HepG2 (cell line): Measurements from ENCODE around the gene SCN8A. TPM values are rescaled to one million over a fixed set of nuclear protein-coding genes. Genes with fewer than 3 reads are reported as not detected.

ENCODE experiments used
- CCDC6 ChIP-seq: sonication (generic); formaldehyde crosslinking; IDR thresholded peaks from 2 replicates; pipeline ENCODE4 v1.8.1; 2022; ENCODE audit warnings: mild to moderate bottlenecking, missing genetic modification reagents, moderate library complexity
- CENPX ChIP-seq: sonication (generic); formaldehyde crosslinking; IDR thresholded peaks from 2 replicates; pipeline ENCODE4 v1.9.0; 2021; ENCODE audit warnings: mild to moderate bottlenecking, missing genetic modification reagents, moderate library complexity
- EHMT2 ChIP-seq: fragments of 200-600 bp; sonication (generic); IDR thresholded peaks from 2 replicates; pipeline ENCODE4 v1.7.0; 2017; ENCODE audit warnings: antibody characterized with exemption, low read depth, low read length, borderline replicate concordance
- ELF3 ChIP-seq: IDR thresholded peaks from 2 replicates; pipeline ENCODE4 v1.6.1; 2016; ENCODE audit warnings: missing genetic modification reagents, missing compliant biosample characterization
- HMG20B ChIP-seq: conservative IDR thresholded peaks from 2 replicates; pipeline ENCODE4 v1.6.1; 2016; ENCODE audit warnings: missing genetic modification reagents, missing compliant biosample characterization
- IRX3 ChIP-seq: sonication (generic); formaldehyde crosslinking; IDR thresholded peaks from 2 replicates; pipeline ENCODE4 v1.8.1; 2023; ENCODE audit warnings: mild to moderate bottlenecking, low read depth, missing genetic modification reagents, borderline replicate concordance
- KDM6A ChIP-seq: IDR thresholded peaks from 2 replicates; pipeline ENCODE4 v1.6.1; 2016; ENCODE audit warnings: low read depth
- KLF16 ChIP-seq, 2 experiments: sonication (generic) in 1 of 2; formaldehyde crosslinking in 1 of 2; IDR thresholded peaks; 2 replicates each; pipeline versions ENCODE4 v1.6.1 to v1.8.0; 2016 to 2023; ENCODE audit warnings: missing genetic modification reagents in 2 of 2, missing compliant biosample characterization in 1 of 2
- KLF6 ChIP-seq: IDR thresholded peaks from 2 replicates; pipeline ENCODE4 v1.8.0; 2016; ENCODE audit warnings: missing biosample characterization, missing genetic modification reagents
- NR2F1 ChIP-seq, 2 experiments: fragments of 450-650 bp in 1 of 2; formaldehyde crosslinking in 1 of 2; IDR thresholded peaks; 2 replicates each; pipeline versions ENCODE4 v1.5.0 to v1.6.1; 2016 to 2020; ENCODE audit warnings: mild to moderate bottlenecking in 1 of 2, missing compliant biosample characterization in 1 of 2, missing genetic modification reagents in 1 of 2, moderate library complexity in 1 of 2
- PBX3 ChIP-seq: sonication (generic); formaldehyde crosslinking; IDR thresholded peaks from 2 replicates; pipeline ENCODE4 v1.8.1; 2023; ENCODE audit warnings: missing genetic modification reagents, inconsistent platforms, borderline replicate concordance
- PRMT3 ChIP-seq: sonication (generic); formaldehyde crosslinking; IDR thresholded peaks from 2 replicates; pipeline ENCODE4 v1.8.1; 2022; ENCODE audit warnings: low read depth, mild to moderate bottlenecking, moderate library complexity, missing genetic modification reagents, borderline replicate concordance
- RFX3 ChIP-seq: IDR thresholded peaks from 2 replicates; pipeline ENCODE4 v1.6.1; 2016; ENCODE audit warnings: missing biosample characterization, missing genetic modification reagents
- SALL1 ChIP-seq: sonication (generic); formaldehyde crosslinking; IDR thresholded peaks from 2 replicates; pipeline ENCODE4 v1.8.0; 2022; ENCODE audit warnings: mild to moderate bottlenecking, missing genetic modification reagents
- SIN3A ChIP-seq: IDR thresholded peaks from 2 replicates; pipeline ENCODE4 v1.6.1; 2011; ENCODE audit warnings: low read depth, mild to moderate bottlenecking, control low read depth, low read length, borderline replicate concordance
- SP1 ChIP-seq, 2 experiments: fragments of 450-650 bp in 1 of 2; sonication (generic) in 1 of 2; formaldehyde crosslinking in 1 of 2; IDR thresholded peaks; 2 replicates each; pipeline versions ENCODE4 v1.4.0 to v1.6.1; 2016 to 2020; ENCODE audit warnings: missing genetic modification reagents in 1 of 2
- ZFP90 ChIP-seq: sonication (generic); formaldehyde crosslinking; IDR thresholded peaks from 2 replicates; pipeline ENCODE4 v1.8.0; 2022; ENCODE audit warnings: missing genetic modification reagents, mild to moderate bottlenecking, inconsistent platforms, borderline replicate concordance
- ZNF12 ChIP-seq: sonication (generic); formaldehyde crosslinking; IDR thresholded peaks from 2 replicates; pipeline ENCODE4 v1.5.0; 2020; ENCODE audit warnings: missing genetic modification reagents
- ZNF563 ChIP-seq: sonication (generic); formaldehyde crosslinking; IDR thresholded peaks from 2 replicates; pipeline ENCODE4 v1.8.0; 2022; ENCODE audit warnings: mild to moderate bottlenecking, moderate library complexity, missing genetic modification reagents
- ZNF788 ChIP-seq: sonication (generic); formaldehyde crosslinking; IDR thresholded peaks from 2 replicates; pipeline ENCODE4 v1.5.0; 2020; ENCODE audit warnings: mild to moderate bottlenecking, missing genetic modification reagents, borderline replicate concordance
- ZNF883 ChIP-seq: sonication (generic); formaldehyde crosslinking; IDR thresholded peaks from 2 replicates; pipeline ENCODE4 v1.5.1; 2020; ENCODE audit warnings: mild to moderate bottlenecking, missing genetic modification reagents; ENCODE audit errors: not compliant biosample characterization
- polyA plus RNA-seq, 8 experiments: library from polyadenylated mRNA; depleted of rRNA in 3 of 8; stranded (reverse) in 7 of 8; unstranded in 1 of 8; fragments of >200 nt; fragmentation: Illumina TruSeq in 4 of 8; extraction: Trizol in 4 of 8; gene quantifications; 2 replicates each; pipeline versions ENCODE4 v1.2.1 to v1.2.3, GENCODE V29; 2011 to 2016; ENCODE audit warnings: low read depth in 4 of 8, missing spikeins in 1 of 8, mixed read lengths in 1 of 8; ENCODE audit not compliant: insufficient read depth in 1 of 8
- total RNA-seq, 5 experiments: library from RNA; depleted of rRNA; stranded (reverse); fragments of >200 nt; fragmentation: Illumina TruSeq; extraction: Trizol; gene quantifications; 2 replicates each; pipeline ENCODE4 v1.2.3, GENCODE V29; 2016; ENCODE audit warnings: low read depth in 1 of 5
- TF ChIP-seq, protein P1 (sequence below): sonication (generic); formaldehyde crosslinking; IDR thresholded peaks from 2 replicates; pipeline ENCODE4 v1.8.1; 2023; ENCODE audit warnings: mild to moderate bottlenecking, missing genetic modification reagents
- TF ChIP-seq, protein P2 (sequence below): sonication (generic); formaldehyde crosslinking; IDR thresholded peaks from 2 replicates; pipeline ENCODE4 v1.8.1; 2023; ENCODE audit warnings: missing genetic modification reagents, mild to moderate bottlenecking, borderline replicate concordance
- TF ChIP-seq, protein P3 (sequence below): sonication (generic); formaldehyde crosslinking; IDR thresholded peaks from 2 replicates; pipeline ENCODE4 v1.4.0; 2020; ENCODE audit warnings: missing genetic modification reagents

SCN8A gene
- total and polyA plus RNA-seq, 2 of the 13 experiments (the other 11 are each of a cell fraction or from before 2014, with no cell fraction given) = 0.57 to 1.4 TPM

DNA sequence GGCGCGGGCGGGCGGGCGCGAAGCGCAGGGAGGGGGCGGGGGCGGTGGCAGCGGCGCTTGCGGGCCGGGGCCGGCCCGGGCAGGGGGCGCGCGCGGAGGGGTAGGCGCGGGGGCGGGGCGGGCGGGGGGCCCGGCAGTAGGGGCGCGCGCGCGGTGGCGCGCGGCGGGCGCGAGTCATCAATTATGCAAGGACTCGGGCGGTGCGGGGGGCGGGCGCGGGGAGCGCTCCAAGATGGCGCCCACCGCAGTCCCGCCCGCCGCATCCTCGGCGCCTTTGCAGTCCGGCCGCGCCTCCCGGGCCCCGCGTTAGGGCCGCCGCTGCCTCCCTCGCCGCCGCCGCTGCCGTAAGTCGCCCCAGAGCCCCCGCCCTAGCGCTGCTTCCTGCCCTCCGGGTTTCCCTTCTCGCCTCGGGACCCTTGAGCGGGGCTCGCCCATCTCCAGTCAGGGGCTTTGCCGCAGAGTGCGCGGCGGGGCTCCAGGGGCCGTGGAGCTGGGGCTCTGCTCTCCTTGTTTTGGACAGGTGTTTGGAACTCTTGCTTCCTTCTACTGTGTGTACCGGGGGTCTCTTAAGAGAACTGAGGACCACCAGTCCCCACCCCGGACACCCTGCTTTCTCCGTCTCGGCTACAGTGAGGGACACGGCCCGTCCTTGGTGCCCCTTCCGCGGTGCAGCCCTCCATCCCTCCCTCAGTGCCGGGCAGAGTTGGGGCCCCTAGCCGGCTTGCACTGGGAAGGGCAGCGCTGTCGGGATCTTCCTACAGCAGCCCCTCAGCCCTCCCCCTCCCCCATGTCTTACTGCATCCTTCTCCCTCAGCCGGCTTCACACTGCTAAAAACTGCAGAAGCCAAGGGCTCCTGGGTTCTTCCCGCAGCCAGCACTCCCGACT, at the start of gene SCN8A (continued):
- TF ChIP-seq SP1 (IDR thresholded peaks at IDR 0.05) (no peak), SP1 (CRISPR knock-in tag; IDR thresholded peaks at IDR 0.05) (no peak), HMG20B (CRISPR knock-in tag) (no peak), ZNF563 (CRISPR knock-in tag) (0 out of 2 replicates have a peak, but pooled peaks have one; percentile 33), ELF3 (CRISPR knock-in tag) (no peak), KDM6A (CRISPR knock-in tag) (no peak), CENPX (CRISPR knock-in tag) (no peak), ZNF883 (peak; percentile 45), PBX3 (no peak), RFX3 (no peak), NR2F1 (CRISPR knock-in tag; IDR thresholded peaks at IDR 0.05) (no peak), IRX3 (CRISPR knock-in tag) (no peak), SIN3A (no peak), SALL1 (no peak), ZNF788 (CRISPR knock-in tag) (no peak), EHMT2 (no peak), CCDC6 (CRISPR knock-in tag) (no peak), KLF16 (CRISPR knock-in tag; IDR thresholded peaks at IDR 0.05) (no peak), KLF6 (no peak), ZNF12 (no peak), ZFP90 (CRISPR knock-in tag) (no peak), PRMT3 (CRISPR knock-in tag) (no peak)
- TF ChIP-seq, protein P1, sequence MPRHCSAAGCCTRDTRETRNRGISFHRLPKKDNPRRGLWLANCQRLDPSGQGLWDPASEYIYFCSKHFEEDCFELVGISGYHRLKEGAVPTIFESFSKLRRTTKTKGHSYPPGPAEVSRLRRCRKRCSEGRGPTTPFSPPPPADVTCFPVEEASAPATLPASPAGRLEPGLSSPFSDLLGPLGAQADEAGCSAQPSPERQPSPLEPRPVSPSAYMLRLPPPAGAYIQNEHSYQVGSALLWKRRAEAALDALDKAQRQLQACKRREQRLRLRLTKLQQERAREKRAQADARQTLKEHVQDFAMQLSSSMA (CRISPR knock-in tag) = no peak
- TF ChIP-seq, protein P2, sequence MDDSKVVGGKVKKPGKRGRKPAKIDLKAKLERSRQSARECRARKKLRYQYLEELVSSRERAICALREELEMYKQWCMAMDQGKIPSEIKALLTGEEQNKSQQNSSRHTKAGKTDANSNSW = no peak
- TF ChIP-seq, protein P3, sequence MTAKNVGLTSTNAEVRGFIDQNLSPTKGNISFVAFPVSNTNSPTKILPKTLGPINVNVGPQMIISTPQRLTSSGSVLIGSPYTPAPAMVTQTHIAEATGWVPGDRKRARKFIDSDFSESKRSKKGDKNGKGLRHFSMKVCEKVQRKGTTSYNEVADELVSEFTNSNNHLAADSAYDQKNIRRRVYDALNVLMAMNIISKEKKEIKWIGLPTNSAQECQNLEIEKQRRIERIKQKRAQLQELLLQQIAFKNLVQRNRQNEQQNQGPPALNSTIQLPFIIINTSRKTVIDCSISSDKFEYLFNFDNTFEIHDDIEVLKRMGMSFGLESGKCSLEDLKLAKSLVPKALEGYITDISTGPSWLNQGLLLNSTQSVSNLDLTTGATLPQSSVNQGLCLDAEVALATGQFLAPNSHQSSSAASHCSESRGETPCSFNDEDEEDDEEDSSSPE = no peak
